Upper lobe of left lung (tissue), 6 donors: ENCODE data around the gene PTPRN2. TPM values are rescaled to one million over a fixed set of nuclear protein-coding genes. Genes with fewer than 3 reads are reported as not detected.

ENCODE experiments used
- ATAC-seq, 2 donors: fragments of 200-7000 bp; cut with Tn5 transposase; one replicate each; pipeline ENCODE4 v1.9.1; 2022; ENCODE audit warnings: mild to moderate bottlenecking in 2 of 2, moderate library complexity in 2 of 2; ENCODE audit not compliant: low FRiP score in 2 of 2
- DNase-seq, 2 donors: peaks; one replicate each; pipeline ENCODE4 v3.0.0-alpha.2; 2019 to 2020
- H3K27ac ChIP-seq, 4 donors: fragments of 200-600 bp; sonication (generic); one replicate each; pipeline ENCODE4 v1.5.1; 2016 to 2019
- H3K27me3 ChIP-seq, 4 donors: fragments of 200-600 bp; sonication (generic); one replicate each; pipeline ENCODE4 v1.5.1; 2017 to 2019
- H3K36me3 ChIP-seq, 4 donors: fragments of 200-600 bp; sonication (generic); one replicate each; pipeline ENCODE4 v1.5.1; 2016 to 2019
- H3K4me1 ChIP-seq, 4 donors: fragments of 200-600 bp; sonication (generic); one replicate each; pipeline ENCODE4 v1.5.1; 2018 to 2019
- H3K4me3 ChIP-seq, 4 donors: fragments of 200-600 bp; sonication (generic); one replicate each; pipeline ENCODE4 v1.5.1; 2017 to 2019; ENCODE audit warnings: mild to moderate bottlenecking in 2 of 4, moderate library complexity in 1 of 4
- H3K9me3 ChIP-seq, 4 donors: fragments of 200-600 bp; sonication (generic); one replicate each; pipeline ENCODE4 v1.5.1; 2018 to 2019
- CTCF ChIP-seq, 6 experiments: fragments of 450-650 bp in 4 of 6; fragments of 200-600 bp in 2 of 6; sonication (generic) in 2 of 6; IDR thresholded peaks; one replicate each; pipeline ENCODE4 v1.5.1; 2016 to 2019; ENCODE audit warnings: antibody characterized with exemption in 6 of 6
- EP300 ChIP-seq, 4 donors: sonication (generic); formaldehyde crosslinking; IDR thresholded peaks; one replicate each; pipeline ENCODE4 v1.5.1; 2017; ENCODE audit warnings: antibody characterized with exemption in 4 of 4, control low read depth in 2 of 4
- POLR2A ChIP-seq, 4 donors: fragments of 450-650 bp; IDR thresholded peaks; one replicate each; pipeline ENCODE4 v1.5.1; 2016 to 2017; ENCODE audit warnings: antibody characterized with exemption in 4 of 4, mild to moderate bottlenecking in 2 of 4
- POLR2AphosphoS5 ChIP-seq, 2 donors: sonication (generic); formaldehyde crosslinking; IDR thresholded peaks; one replicate each; pipeline ENCODE4 v1.5.1; 2017; ENCODE audit warnings: antibody characterized with exemption in 2 of 2
- WGBS, 2 donors: methylation state at CpG; one replicate each; pipeline ENCODE4 v1.1.5; 2017 to 2018; 5-methylcytosine and 5-hydroxymethylcytosine counted together
- total RNA-seq, 6 donors: library from RNA; depleted of rRNA in 4 of 6; stranded (reverse); fragments of >200 nt in 4 of 6; gene quantifications; one replicate each; pipeline versions ENCODE4 v1.1.0 to v1.2.1, GENCODE V29; 2016 to 2021
- donor health status: DM: no; HTN: no; CAD: no; lungs with moderate emphysema.
- donor health status: DM: no; HTN: yes; CAD: no; lungs with severe emphysema.

PTPRN2 gene
- total RNA-seq, 6 donors from 2014 or later, result 3.3 to 7.9 (median 5.2) TPM

- Histone ChIP-seq H3K4me3 (no peak overlapping the region), H3K4me1 (no peaks in the 10 kb centered on the region), H3K27ac (no peak overlapping the region), H3K36me3 (no peaks in the 10 kb centered on the region), H3K27me3 (no peaks in the 10 kb centered on the region), H3K9me3 (no peaks in the 10 kb centered on the region)
- ATAC-seq (peak in 1 of 2 donors; percentile 16), DNase-seq (no peak)
- WGBS, 2 donors, result 82 to 84% methylated on average over 23 to 26 of the region's 26 CpGs
- no peak for TF ChIP-seq POLR2A (IDR thresholded peaks at IDR 0.05)
- TF ChIP-seq CTCF (IDR thresholded peaks at IDR 0.05), result no peak
- TF ChIP-seq POLR2AphosphoS5 (IDR thresholded peaks at IDR 0.05), result no peak
- TF ChIP-seq EP300 (IDR thresholded peaks at IDR 0.05), result no peak
These were observed 866.0 kb downstream of the PTPRN2 start for GRCh38 chr7:157721468-157722136.

- Histone ChIP-seq H3K4me1 (no peaks in the 10 kb centered on the region), H3K27me3 (no peaks in the 10 kb centered on the region), H3K4me3 (no peak overlapping the region), H3K9me3 (no peaks in the 10 kb centered on the region), H3K27ac (no peak overlapping the region), H3K36me3 (no peaks in the 10 kb centered on the region)
- TF ChIP-seq POLR2AphosphoS5 (IDR thresholded peaks at IDR 0.05) (no peak), POLR2A (IDR thresholded peaks at IDR 0.05) (no peak), EP300 (IDR thresholded peaks at IDR 0.05) (no peak), CTCF (IDR thresholded peaks at IDR 0.05) (no peak)
- DNase-seq, result peak; percentile 7 to 72
- WGBS, 2 donors, result 92 to 94% methylated on average over 34 to 36 of the region's 36 CpGs
- no peak for ATAC-seq
These were observed 867.6 kb downstream of the PTPRN2 start for GRCh38 chr7:157719705-157720655.

GRCh38 chr7:157719008-157719682, 868.5 kb downstream of the PTPRN2 start:
- TF ChIP-seq POLR2A (IDR thresholded peaks at IDR 0.05) (no peak), CTCF (IDR thresholded peaks at IDR 0.05) (no peak), EP300 (IDR thresholded peaks at IDR 0.05) (no peak), POLR2AphosphoS5 (IDR thresholded peaks at IDR 0.05) (no peak)
- no peak for ATAC-seq
- 94 to 98% methylated on average over 12 to 21 of the region's 21 CpGs for WGBS, 2 donors
- H3K27ac ChIP-seq, result no peak overlapping the region
- H3K27me3 ChIP-seq, result no peaks in the 10 kb centered on the region
- H3K36me3 ChIP-seq, result no peaks in the 10 kb centered on the region
- DNase-seq, result peak in 1 of 2 donors; percentile 15
- H3K4me1 ChIP-seq, result no peaks in the 10 kb centered on the region
- no peak overlapping the region for H3K4me3 ChIP-seq
- no peaks in the 10 kb centered on the region for H3K9me3 ChIP-seq

GRCh38 chr7:157718303-157719007, 869.2 kb downstream of the PTPRN2 start:
- Histone ChIP-seq H3K4me3 (no peak overlapping the region), H3K9me3 (no peaks in the 10 kb centered on the region), H3K4me1 (no peaks in the 10 kb centered on the region), H3K27ac (no peak overlapping the region), H3K36me3 (no peaks in the 10 kb centered on the region), H3K27me3 (no peaks in the 10 kb centered on the region)
- TF ChIP-seq EP300 (IDR thresholded peaks at IDR 0.05), result no peak
- TF ChIP-seq POLR2A (IDR thresholded peaks at IDR 0.05), result no peak
- TF ChIP-seq POLR2AphosphoS5 (IDR thresholded peaks at IDR 0.05), result no peak
- no peak for TF ChIP-seq CTCF (IDR thresholded peaks at IDR 0.05)
- DNase-seq (peak in 1 of 2 donors; percentile 19), ATAC-seq (no peak)
- WGBS, 2 donors, result 73 to 76% methylated on average over 17 to 27 of the region's 27 CpGs
